Fibroblast of lung (primary cell): Measurements from ENCODE around the gene COL18A1.

Source experiments
- EZH2 ChIP-seq: IDR thresholded peaks from 2 replicates; pipeline ENCODE4 v1.5.1; 2012; ENCODE audit warnings: low read length, control low read depth, mild to moderate bottlenecking; ENCODE audit errors: missing control alignments
- TF ChIP-seq, protein P1 (sequence below), 2 donors: IDR thresholded peaks in 1 of 2; conservative IDR thresholded peaks in 1 of 2; 1 replicate in 1 of 2; 2 replicates in 1 of 2; pipeline ENCODE4 v1.5.1; 2011 to 2012; ENCODE audit warnings: low read length in 2 of 2, control low read depth in 1 of 2, inconsistent platforms in 1 of 2, low read depth in 1 of 2, mild to moderate bottlenecking in 1 of 2

DNA sequence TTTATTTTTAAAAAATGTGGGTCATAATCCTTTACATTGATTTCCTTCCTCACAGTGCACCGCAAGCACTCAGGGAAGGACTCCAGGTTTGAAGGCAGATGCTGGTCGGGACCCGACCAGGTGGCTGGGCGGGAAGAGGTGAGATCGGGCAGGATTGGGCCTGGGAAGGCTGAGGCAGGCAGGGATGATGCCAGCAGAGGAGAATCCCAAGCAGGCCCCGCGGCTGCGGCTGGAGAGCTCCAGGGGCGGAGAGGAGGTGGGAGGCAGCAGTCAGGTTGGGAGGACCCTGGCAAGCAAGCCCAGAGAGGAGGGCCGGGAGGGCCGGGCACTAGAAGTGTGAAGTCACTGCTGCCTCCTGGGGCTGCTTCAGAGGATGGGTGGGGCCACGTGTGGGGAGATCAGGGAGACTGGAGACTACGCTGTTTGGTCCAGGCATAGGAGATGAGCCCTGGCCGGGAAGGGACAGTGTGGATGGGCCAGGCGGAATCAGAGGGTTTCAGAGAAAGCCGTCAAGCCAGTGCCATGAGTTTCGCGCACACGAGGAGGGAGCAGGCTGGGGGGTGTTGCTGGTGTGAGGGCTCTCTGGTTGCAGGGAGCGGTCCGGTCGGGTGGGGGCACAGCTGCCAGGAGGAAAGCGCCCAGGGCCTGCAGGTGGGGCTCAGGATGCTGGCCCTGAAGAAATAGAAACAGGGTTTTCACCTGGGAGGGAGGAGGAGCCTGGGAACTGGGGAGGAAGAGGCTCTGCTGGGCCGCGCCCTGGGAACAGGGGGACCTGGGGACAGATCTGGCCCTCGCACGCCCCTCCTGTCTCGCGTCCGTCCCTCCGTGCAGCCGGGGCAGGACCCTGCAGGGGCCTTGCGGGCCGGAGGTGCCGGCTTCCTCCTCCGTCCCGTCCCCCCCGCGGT is 888 bp upstream of the COL18A1 start:
- TF ChIP-seq, protein P1, sequence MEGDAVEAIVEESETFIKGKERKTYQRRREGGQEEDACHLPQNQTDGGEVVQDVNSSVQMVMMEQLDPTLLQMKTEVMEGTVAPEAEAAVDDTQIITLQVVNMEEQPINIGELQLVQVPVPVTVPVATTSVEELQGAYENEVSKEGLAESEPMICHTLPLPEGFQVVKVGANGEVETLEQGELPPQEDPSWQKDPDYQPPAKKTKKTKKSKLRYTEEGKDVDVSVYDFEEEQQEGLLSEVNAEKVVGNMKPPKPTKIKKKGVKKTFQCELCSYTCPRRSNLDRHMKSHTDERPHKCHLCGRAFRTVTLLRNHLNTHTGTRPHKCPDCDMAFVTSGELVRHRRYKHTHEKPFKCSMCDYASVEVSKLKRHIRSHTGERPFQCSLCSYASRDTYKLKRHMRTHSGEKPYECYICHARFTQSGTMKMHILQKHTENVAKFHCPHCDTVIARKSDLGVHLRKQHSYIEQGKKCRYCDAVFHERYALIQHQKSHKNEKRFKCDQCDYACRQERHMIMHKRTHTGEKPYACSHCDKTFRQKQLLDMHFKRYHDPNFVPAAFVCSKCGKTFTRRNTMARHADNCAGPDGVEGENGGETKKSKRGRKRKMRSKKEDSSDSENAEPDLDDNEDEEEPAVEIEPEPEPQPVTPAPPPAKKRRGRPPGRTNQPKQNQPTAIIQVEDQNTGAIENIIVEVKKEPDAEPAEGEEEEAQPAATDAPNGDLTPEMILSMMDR (conservative IDR thresholded peaks at IDR 0.05 in 1 of 2, IDR thresholded peaks at IDR 0.05 in 1 of 2; ENCODE audit: low read depth in 1 of 2, low read length in 2 of 2), result no peak
- TF ChIP-seq EZH2, result no peak
